Type B pancreatic cell (in vitro differentiated cells): ENCODE data around the gene IL1R2. TPM values are rescaled to one million over a fixed set of nuclear protein-coding genes. Genes with fewer than 3 reads are reported as not detected.

Source experiments
- DNase-seq: peaks from one replicate; pipeline ENCODE4 v3.0.0; 2021; ENCODE audit warnings: mixed read lengths; ENCODE audit not compliant: unreplicated experiment; ENCODE audit errors: extremely low spot score
- H3K27ac Mint-ChIP-seq: 2 replicates; pipeline ENCODE4 v1.8.0; 2021; ENCODE audit warnings: mild to moderate bottlenecking, mixed read lengths
- H3K27me3 Mint-ChIP-seq: 2 replicates; pipeline ENCODE4 v1.8.0; 2021; ENCODE audit warnings: mixed read lengths
- H3K36me3 Mint-ChIP-seq: 2 replicates; pipeline ENCODE4 v1.8.0; 2021; ENCODE audit warnings: mixed read lengths
- H3K4me1 Mint-ChIP-seq: one replicate; pipeline ENCODE4 v1.8.0; 2021; ENCODE audit warnings: mixed read lengths; ENCODE audit not compliant: unreplicated experiment
- H3K4me3 Mint-ChIP-seq: 2 replicates; pipeline ENCODE4 v1.8.0; 2021; ENCODE audit warnings: mild to moderate bottlenecking, mixed read lengths
- H3K9me3 Mint-ChIP-seq: 2 replicates; pipeline ENCODE4 v1.8.0; 2021; ENCODE audit warnings: mixed read lengths
- total RNA-seq: library from RNA; stranded (reverse); gene quantifications from 2 replicates; pipeline ENCODE4 v1.2.1, GENCODE V29; 2021; ENCODE audit warnings: low replicate concordance
- TF ChIP-seq, protein P1 (sequence below): fragments of 200-600 bp; sonication (generic); conservative IDR thresholded peaks from 2 replicates; pipeline ENCODE4 v1.5.0; 2021; ENCODE audit warnings: antibody characterized with exemption, mild to moderate bottlenecking

IL1R2 gene
- total RNA-seq, 1 donor from 2014 or later: 0.48 TPM

DNA sequence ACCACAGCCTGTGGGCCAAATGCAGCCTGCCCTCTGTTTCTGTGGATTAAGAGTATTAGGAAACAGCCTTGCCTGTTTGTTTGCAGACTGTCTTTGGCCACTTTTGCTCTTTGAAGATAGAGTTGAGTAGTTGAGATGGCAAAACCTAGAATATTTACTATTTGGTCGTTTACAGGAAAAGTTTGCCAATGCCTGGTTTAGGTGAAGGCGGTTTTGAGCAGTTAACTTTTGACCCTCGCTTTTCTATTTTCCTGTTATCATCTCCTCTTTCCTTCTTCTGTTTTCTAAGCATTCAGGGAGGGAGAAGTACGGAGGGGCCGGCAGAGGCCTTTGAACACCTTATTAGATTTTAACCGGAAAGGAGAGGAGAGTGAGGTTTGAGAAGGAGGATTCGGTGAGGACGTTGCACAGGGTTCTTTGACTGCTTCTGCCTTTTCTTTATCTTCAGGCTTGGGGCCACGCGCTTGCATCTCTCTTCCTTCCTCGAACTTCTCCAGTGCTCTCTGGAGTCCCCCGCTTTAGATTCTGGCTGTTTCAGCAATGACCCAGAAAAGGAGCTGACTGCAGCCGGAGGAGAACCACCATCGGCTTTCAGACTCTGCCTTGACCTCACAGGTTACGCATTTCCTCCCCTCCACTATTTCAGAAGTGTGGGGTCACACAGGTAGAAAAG is 39.2 kb downstream of the IL1R2 start:
- Mint-ChIP-seq H3K27ac (no peak overlapping the region), H3K9me3 (peaks cover 5% of the 10 kb centered on the region), H3K36me3 (no peaks in the 10 kb centered on the region), H3K27me3 (no peaks in the 10 kb centered on the region), H3K4me1 (peaks cover 28% of the 10 kb centered on the region), H3K4me3 (no peak overlapping the region)
- no peak for DNase-seq
- TF ChIP-seq, protein P1, sequence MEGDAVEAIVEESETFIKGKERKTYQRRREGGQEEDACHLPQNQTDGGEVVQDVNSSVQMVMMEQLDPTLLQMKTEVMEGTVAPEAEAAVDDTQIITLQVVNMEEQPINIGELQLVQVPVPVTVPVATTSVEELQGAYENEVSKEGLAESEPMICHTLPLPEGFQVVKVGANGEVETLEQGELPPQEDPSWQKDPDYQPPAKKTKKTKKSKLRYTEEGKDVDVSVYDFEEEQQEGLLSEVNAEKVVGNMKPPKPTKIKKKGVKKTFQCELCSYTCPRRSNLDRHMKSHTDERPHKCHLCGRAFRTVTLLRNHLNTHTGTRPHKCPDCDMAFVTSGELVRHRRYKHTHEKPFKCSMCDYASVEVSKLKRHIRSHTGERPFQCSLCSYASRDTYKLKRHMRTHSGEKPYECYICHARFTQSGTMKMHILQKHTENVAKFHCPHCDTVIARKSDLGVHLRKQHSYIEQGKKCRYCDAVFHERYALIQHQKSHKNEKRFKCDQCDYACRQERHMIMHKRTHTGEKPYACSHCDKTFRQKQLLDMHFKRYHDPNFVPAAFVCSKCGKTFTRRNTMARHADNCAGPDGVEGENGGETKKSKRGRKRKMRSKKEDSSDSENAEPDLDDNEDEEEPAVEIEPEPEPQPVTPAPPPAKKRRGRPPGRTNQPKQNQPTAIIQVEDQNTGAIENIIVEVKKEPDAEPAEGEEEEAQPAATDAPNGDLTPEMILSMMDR: no peak

DNA sequence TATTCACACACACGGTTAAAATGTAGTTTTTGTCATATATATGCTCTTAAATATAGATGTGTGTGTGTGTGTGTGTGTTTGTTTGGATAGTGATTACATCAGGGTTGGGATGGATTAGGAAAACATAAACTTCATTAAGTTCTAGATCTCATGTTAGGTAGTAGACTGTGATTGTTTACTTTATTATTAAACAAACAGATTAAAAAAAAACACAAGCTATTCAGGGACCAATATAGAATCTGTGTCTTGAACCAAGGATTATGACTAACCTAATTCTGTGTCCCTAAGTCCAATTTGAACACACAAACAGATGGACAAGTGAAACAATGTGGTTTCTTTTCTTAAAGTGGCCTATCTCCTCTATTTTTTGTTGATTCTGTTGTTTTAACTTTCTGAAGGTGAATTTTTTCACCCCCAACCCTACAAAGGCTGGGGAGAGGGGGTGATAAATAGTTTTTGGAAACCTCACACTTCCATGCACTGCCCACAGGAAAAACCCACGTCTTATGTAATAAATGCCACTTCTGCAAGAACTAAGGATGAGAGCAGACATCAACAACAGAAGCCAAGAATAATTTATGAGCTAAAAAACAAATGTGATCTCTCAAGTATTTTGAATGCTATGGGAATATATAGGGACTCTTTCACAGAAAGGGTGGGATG is 40.7 kb downstream of the IL1R2 start:
- no peak overlapping the region for H3K27ac Mint-ChIP-seq
- peaks cover 15% of the 10 kb centered on the region for H3K4me1 Mint-ChIP-seq

DNA sequence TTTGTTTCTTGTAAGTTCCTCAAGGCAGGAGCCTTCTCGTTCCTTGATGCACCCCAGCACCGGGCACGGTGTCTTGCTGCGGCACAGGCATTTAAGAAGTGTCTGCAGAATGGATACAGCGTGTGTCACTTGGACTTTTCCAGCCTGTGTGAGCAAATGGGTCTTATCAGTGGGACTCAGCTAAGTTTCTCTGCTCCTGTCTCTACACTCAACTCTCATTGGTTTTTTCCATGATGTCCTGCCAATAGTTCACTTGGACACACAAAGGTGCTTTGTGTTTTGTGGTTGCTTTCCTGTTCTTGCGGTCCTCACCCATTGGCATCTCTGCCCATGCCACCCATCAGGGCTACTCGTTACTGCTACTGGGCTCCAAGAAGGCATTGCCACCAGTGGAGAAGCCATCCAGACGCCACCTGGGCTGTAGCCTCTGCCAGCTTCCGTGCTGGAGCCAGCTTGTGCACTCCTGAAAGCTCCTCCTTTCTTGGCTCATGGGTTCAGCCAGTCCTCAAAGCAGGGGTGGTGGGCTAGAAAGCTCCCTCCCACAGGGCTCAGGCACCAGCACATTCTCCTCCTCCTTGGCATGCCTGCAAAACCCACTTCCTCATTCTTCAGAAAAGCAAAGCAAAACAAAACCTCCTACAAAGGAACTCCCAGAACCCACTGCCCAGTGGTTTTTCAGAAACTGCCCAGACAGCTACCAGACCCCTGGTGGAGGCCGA is 41.4 kb downstream of the IL1R2 start:
- H3K4me1 Mint-ChIP-seq: peaks cover 9% of the 10 kb centered on the region
- no peak overlapping the region for H3K4me3 Mint-ChIP-seq
- no peaks in the 10 kb centered on the region for H3K27me3 Mint-ChIP-seq
- DNase-seq: no peak
- H3K36me3 Mint-ChIP-seq: no peaks in the 10 kb centered on the region
- TF ChIP-seq, protein P1: no peak
- H3K27ac Mint-ChIP-seq: peak overlapping the region; percentile 4
- H3K9me3 Mint-ChIP-seq: peaks cover 5% of the 10 kb centered on the region

More for the DNA sequence above, 40.7 kb downstream of the IL1R2 start:
- TF ChIP-seq, protein P1: no peak
- Mint-ChIP-seq H3K27me3 (no peaks in the 10 kb centered on the region), H3K9me3 (peaks cover 5% of the 10 kb centered on the region), H3K4me3 (no peak overlapping the region), H3K36me3 (no peaks in the 10 kb centered on the region)
- DNase-seq: no peak

DNA sequence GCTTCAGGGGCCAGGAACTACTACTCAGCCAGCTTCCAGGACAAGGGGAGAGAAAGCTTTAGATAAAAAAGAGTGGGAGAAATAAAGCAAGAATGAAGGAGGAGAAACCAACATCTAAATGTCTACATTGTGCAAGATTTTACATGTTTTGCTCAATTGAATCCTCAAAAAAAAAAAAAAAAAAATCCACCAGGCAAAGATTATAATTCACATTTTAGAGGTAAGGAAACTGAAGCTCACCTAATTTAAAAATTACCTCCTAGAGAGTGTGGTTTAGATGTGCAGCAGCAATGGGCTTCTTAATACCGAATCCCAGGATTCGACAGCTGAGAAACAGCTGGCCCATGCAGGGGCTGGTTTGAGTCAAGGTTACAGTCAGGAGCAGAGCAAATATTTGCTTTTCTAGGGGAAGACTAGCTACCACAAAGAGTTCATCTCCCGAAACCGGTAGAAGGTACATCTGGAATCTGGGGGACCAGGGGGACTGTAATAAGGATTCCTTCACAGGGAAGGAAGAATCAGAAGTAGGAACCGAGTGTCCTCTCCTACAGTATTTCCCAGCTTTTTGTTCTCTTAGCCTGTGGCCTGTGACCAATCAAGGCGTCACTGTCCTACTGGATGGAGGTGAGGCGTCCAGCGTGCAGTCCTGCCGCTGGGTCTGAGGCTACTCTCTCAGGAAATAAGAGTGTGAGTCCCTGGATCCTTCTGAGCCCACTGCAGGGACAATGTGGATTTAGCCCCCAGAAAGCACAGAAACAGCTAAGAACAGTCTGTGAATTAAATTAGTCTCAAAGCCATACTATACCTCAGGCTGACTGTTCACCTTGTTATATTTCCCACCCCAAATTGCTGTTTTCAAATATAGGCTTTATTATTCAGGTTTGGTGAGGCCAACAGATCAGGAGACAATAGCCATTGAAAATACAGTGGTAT is 42.3 kb downstream of the IL1R2 start:
- Mint-ChIP-seq H3K27ac (peak overlapping the region; percentile 4), H3K27me3 (no peaks in the 10 kb centered on the region), H3K9me3 (peaks cover 5% of the 10 kb centered on the region), H3K36me3 (no peaks in the 10 kb centered on the region), H3K4me3 (no peak overlapping the region), H3K4me1 (peaks cover 8% of the 10 kb centered on the region)
- TF ChIP-seq, protein P1: no peak
- no peak for DNase-seq
